CD4-positive, alpha-beta T cell treated with Interferon alpha-2 for 1 hour (primary cell): ENCODE measurements around the gene NUDT14.

Experiments used
- DNase-seq, 2 donors: peaks; one replicate each; pipeline ENCODE4 v3.0.0-alpha.2; 2020 to 2022

NUDT14 gene

DNA sequence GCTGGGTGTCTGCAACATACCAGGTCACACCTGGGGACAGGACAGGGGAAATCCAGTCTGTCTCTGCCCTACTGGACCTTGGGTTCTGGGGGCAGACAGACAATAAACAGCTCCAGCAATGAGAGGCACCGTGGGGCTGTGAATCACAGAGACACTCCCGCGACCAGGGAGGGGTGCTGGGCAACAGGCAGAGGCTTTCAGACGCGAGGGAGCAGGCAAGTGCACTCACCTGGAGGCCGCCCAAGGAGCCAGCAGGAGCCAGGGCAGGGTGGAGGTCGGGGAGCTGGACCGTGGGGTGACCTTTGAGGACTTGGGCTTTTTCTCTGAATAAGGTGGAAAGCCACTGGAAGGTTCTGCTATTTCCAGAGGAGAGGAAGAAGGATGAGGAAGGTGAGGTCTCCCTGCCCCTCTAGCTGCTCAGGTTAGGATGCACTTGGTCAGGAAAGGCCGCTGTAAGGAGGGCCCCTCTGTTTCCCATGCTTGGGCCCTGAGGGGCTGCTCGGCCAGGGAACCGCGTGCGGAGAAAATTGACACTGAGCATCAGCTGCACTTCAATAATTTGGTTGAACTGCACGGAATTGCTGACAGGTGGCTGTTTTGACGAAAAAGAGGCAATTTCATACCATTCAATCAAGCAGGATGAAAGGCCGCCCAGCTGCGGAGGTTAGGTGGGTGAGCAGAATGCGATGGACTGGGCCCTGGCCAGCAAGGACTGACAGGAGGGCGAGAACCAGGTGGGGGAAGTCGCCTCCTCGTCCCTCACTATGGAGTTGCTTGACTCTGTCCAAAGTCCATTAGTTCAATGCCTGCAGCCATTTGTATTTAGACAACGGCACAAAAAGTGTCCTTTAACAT is 54.8 kb downstream of the NUDT14 start:
- DNase-seq = no peak

DNA sequence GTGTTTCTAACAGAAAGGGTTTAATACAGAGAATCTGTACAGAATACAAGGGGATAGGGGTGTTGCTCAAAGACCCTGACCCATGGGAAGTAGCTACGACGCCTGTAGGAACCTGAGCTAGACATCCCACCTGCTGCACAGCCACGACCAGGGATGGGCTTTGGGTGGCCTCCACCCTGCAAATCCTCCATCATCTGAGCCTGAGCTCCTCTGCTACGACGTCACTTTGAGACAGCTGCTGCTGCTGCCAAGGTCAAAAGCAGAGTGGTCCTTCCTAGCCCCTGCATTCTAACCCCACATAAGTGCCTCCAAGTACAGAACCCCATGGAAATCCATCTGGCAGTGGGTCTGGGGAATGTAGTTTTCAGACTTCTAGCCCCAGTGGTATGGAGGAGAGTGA is 56.3 kb downstream of the NUDT14 start:
- no peak for DNase-seq

- DNase-seq = no peak
Measured at GRCh38 chr14:105123981-105124765, 56.9 kb downstream of the NUDT14 start.

DNA sequence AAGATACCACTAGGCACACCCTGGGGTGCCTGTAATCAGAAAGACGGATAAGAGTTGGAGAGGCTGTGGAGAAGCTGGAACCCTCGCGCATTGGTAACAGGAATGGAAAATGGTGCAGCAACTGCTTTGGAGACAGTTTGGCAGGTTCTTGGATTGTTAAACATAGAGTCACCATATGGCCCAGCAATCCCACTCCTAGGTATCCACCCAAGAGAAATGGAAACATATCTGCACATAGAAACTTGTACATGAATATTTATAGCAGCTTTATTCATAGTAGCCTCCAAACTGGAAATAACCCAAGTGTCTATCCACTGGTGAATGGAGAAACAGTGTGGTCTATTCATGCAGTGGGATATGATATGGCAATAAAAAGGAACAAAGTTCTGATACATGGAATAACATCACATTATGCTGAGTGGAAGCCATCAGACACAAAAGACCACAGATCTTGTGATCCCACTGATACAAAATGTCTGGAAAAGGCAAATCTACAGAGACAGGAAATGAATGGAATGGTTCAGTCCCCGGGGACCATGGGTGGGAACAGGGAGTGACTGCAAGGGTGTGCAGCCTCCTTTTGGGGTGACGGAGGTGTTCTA is 57.9 kb downstream of the NUDT14 start:
- no peak for DNase-seq
